NCI-H526 (cell line): ENCODE measurements around the gene KAT5.
"Not testable (repeated sequence)": the region's sequence is repeated elsewhere in the genome, so short reads cannot be mapped to it uniquely, and the experiment has no call there.

Experiments
- DNase-seq, 2 experiments: peaks; one replicate each; lab custom pipeline; 2025; lab: John Stamatoyannopoulos, UW

KAT5 gene

DNA sequence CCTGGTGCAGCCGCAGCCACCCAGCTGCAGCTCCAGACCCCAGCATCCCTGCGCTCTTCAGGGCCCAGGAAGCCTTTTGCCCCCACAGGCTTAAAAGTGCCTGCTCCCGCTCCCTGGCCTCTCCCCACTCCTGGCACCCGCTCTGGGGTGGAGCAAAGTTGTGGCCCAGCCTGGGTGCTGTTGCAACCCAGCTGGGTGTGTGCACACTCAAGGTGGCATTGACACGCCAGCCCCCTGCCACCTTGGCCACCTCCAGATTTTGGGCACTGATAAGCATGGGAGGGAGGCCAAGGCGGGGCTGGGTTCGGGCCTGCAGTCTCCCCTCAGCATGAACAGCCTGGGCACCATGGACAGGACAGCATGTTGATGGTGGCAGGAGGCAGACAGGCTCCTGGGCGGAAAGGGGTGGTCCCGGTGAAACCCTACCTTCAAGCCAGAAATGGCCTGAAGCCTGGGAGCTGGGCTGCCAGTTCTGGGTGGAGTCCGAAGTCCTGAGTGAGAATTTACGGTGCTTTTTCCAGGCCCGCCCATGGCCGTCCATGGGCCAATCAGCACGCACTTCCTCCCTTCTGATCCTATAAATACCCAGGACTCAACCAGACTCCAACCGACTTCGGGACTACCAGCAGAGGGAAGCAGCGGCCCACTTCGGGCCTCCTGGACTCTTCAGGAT, 32.1 kb downstream of the KAT5 start:
- DNase-seq: peak; percentile 79 to 92

DNA sequence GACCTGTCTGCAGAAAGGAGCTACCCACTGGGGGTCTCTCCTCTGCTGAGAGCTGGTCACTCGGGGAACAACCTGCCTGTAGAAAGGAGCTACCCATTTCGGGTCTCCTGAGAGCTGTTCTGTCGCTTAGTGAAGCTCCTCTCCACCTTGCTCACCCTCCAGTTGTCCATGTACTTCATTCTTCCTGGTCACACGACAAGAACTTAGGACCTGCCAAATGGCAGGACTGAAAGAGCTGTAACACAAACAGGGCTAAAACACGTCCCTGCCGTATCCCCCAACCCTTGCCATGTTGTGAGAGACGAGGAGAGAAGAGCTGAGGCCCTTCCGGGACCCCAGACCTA, 32.6 kb downstream of the KAT5 start:
- no peak for DNase-seq

DNA sequence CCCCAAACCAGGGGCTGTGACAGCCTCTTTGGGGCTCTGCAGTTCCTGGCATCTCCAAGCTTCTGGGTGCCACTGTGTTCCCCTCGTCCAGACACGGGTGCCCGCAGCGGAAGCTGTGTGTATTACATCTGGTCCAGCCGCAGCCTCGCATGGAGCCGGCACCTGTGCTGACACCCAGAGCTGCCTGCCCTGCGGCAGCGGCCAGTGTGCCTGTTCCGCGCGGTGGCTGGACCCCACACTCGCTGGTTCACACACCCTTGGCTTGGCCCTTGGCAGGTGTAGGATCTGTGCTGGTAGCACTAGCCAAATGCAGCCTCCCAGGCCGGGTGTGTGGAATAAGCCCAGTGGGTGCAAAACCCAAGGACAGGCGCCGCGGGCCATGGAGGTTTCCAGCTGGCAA, 33.0 kb downstream of the KAT5 start:
- peak in 1 of 2 experiments; percentile 73 for DNase-seq

- not testable (repeated sequence) for DNase-seq
These were observed 50.1 kb downstream of the KAT5 start for GRCh38 chr11:65762169-65762568.

DNA sequence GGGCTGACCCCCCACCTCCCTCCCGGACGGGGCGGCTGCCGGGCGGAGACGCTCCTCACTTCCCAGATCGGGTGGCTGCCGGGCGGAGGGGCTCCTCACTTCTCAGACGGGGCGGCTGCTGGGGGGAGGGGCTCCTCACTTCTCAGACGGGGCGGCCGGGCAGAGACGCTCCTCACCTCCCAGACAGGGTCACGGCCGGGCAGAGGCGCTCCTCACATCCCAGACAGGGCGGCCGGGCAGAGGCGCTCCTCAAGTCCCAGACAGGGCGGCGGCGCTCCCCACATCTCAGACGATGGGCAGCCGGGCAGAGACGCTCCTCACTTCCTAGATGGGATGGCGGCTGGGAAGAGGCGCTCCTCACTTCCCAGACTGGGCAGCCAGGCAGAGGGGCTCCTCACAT, 50.8 kb downstream of the KAT5 start:
- not testable (repeated sequence) for DNase-seq

DNA sequence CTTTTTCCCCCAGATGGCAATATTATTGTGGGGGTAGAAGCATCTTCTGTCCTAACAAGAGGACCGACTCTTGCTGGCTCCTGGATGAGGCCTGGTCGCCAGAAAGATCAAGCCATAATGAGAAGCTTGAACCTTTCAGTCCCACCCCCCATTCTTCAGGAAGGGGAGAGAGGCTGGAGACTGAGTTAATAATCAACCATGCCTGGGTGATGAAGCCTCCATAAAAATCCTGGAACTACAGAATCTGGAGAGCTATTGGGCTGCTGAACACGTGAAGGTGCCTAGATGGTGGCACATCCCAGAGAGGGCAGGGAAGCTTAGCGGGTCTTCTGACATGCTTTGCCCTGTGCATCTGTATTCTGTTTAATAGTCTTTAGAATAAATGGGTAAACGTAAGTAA, 52.4 kb downstream of the KAT5 start:
- peak in 1 of 2 experiments; percentile 55 for DNase-seq

DNA sequence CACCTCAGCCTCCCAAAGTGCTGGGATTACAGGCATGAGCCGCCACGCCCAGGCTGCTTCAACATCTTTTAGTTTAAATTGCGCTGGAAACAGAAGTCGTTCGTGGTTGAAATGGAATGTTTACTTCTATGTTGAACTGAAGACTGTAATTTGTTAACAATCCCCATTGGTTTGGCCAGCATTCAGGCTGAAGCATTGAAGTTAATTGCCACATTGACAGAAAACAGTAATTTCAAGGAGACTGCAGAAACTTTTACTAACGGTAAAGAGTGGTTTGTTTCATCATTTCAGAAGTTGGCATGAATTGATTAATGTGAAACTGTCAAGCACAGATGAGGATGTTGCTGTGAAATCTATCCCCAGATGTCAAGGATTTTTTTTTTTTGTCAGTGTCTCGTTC, 54.5 kb downstream of the KAT5 start:
- no peak for DNase-seq

DNA sequence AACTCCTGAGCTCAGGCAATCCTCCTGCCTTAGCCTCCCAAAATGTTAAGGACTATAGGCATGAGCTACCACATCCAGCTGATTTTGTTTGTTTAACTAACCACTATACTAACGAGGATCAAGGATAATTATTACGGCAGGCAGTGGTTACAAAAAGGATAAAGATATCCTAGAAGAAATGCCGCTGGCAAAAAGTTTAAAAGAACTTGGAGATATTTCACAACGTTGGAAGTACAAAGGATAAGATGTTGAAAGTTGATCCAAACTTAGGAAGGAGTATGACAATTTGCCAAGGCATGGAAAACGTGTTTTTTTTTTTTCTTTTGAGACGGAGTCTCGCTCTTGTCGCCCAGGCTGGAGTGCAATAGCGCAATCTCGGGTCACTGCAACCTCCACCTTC, 55.4 kb downstream of the KAT5 start:
- DNase-seq: no peak

DNA sequence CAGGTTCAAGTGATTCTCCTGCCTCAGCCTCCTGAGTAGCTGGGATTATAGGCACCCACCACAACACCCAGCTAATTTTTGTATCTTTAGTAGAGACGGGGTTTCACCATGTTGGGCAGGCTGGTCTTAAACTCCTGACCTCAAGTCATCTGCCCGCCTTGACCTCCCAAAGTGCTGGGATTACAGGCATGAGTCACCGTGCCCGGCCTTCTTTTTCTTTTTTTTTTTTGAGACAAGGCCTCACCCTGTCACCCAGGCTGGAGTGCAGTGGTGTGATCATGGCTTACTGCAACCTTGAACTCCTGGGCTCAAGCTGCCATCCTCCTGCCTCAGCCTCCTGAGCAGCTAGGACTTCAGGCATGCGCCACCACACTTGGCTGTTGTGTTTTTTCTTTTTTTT, 55.8 kb downstream of the KAT5 start:
- not testable (repeated sequence) for DNase-seq
